GM19397 (cell line): ENCODE measurements around the gene ATP6V0E1.
"Not testable (repeated sequence)": the region's sequence is repeated elsewhere in the genome, so short reads cannot be mapped to it uniquely, and the experiment has no call there.

Experiments
- ATAC-seq: cut with Tn5 transposase; IDR thresholded peaks from one replicate; pipeline ENCODE4 v1.9.1; 2021; ENCODE audit warnings: mild to moderate bottlenecking, moderate library complexity; ENCODE audit not compliant: unreplicated experiment

ATP6V0E1 gene

GRCh38 chr5:173001229-173001841 lies 17.8 kb downstream of the ATP6V0E1 start:
- ATAC-seq = peak; percentile 81

- ATAC-seq = no peak
These were observed 19.8 kb downstream of the ATP6V0E1 start for GRCh38 chr5:173003360-173003759.

GRCh38 chr5:173004013-173004412 lies 20.4 kb downstream of the ATP6V0E1 start:
- ATAC-seq = no peak

- no peak for ATAC-seq
These were observed 20.9 kb downstream of the ATP6V0E1 start for GRCh38 chr5:173004447-173004846.

- ATAC-seq = no peak
These were observed 26.4 kb downstream of the ATP6V0E1 start for GRCh38 chr5:173010021-173010420.

GRCh38 chr5:173010547-173011464 lies 27.2 kb downstream of the ATP6V0E1 start:
- no peak for ATAC-seq

GRCh38 chr5:173011566-173011965 lies 28.0 kb downstream of the ATP6V0E1 start:
- ATAC-seq = no peak

GRCh38 chr5:173012882-173013281 lies 29.3 kb downstream of the ATP6V0E1 start:
- no peak for ATAC-seq

GRCh38 chr5:173014671-173015070 lies 31.1 kb downstream of the ATP6V0E1 start:
- no peak for ATAC-seq

GRCh38 chr5:173015192-173015591 lies 31.6 kb downstream of the ATP6V0E1 start:
- no peak for ATAC-seq

GRCh38 chr5:173015598-173016455 lies 32.3 kb downstream of the ATP6V0E1 start:
- ATAC-seq = no peak

GRCh38 chr5:173016598-173017046 lies 33.1 kb downstream of the ATP6V0E1 start:
- ATAC-seq = no peak

GRCh38 chr5:173017087-173017486 lies 33.5 kb downstream of the ATP6V0E1 start:
- not testable (repeated sequence) for ATAC-seq

GRCh38 chr5:173018358-173018757 lies 34.8 kb downstream of the ATP6V0E1 start:
- ATAC-seq = no peak

- no peak for ATAC-seq
These were observed 36.6 kb downstream of the ATP6V0E1 start for GRCh38 chr5:173020154-173020581.

- ATAC-seq = no peak
These were observed 37.1 kb downstream of the ATP6V0E1 start for GRCh38 chr5:173020643-173021042.

GRCh38 chr5:173025651-173026050 lies 42.1 kb downstream of the ATP6V0E1 start:
- no peak for ATAC-seq

- ATAC-seq = no peak
These were observed 44.3 kb downstream of the ATP6V0E1 start for GRCh38 chr5:173027905-173028304.

- ATAC-seq = no peak
These were observed 45.3 kb downstream of the ATP6V0E1 start for GRCh38 chr5:173028811-173029327.

- no peak for ATAC-seq
These were observed 45.9 kb downstream of the ATP6V0E1 start for GRCh38 chr5:173029499-173029921.

GRCh38 chr5:173032096-173032495 lies 48.5 kb downstream of the ATP6V0E1 start:
- ATAC-seq = not testable (repeated sequence)
